ENCODE measurements around the gene RAB8A. TPM values are rescaled to one million over a fixed set of nuclear protein-coding genes. Genes with fewer than 3 reads are reported as not detected.
A peak's percentile ranks its signal among the peaks of the same experiment; 100 is the strongest.
"Not testable (repeated sequence)": the region's sequence is repeated elsewhere in the genome, so short reads cannot be mapped to it uniquely, and the experiment has no call there.

RAB8A gene
- total RNA-seq, 1 experiment from 2014 or later = 28.4 TPM

GRCh38 chr19:16076154-16076957 lies 35.3 kb upstream of the RAB8A start, which contains the start of gene TPM4:
TSS of gene TPM4 (plus strand) at chr19:16076495. CDS start at chr19:16076566, 71 bp downstream.
- peak; percentile 79 for DNase-seq (ENCODE audit: low read depth, low spot score)
- in situ Hi-C loops (cut with HindIII; ENCODE audit: low pct_unique_long_range_greater_than_20kb, low sequenced_read_pairs) = no loop called here

- in situ Hi-C loops (cut with HindIII; ENCODE audit: low pct_unique_long_range_greater_than_20kb, low sequenced_read_pairs) = no loop called here
- DNase-seq (ENCODE audit: low read depth, low spot score) = no peak
Measured at GRCh38 chr19:16076958-16077611, 34.6 kb upstream of the RAB8A start.

GRCh38 chr19:16077984-16078758 lies 33.5 kb upstream of the RAB8A start:
- DNase-seq (ENCODE audit: low read depth, low spot score) = no peak
- in situ Hi-C loops (cut with HindIII; ENCODE audit: low pct_unique_long_range_greater_than_20kb, low sequenced_read_pairs) = no loop called here

- peak; percentile 92 for DNase-seq (ENCODE audit: low read depth, low spot score)
- in situ Hi-C loops (cut with HindIII; ENCODE audit: low pct_unique_long_range_greater_than_20kb, low sequenced_read_pairs) = no loop called here
Measured at GRCh38 chr19:16078759-16079707, 32.7 kb upstream of the RAB8A start.

- in situ Hi-C loops (cut with HindIII; ENCODE audit: low pct_unique_long_range_greater_than_20kb, low sequenced_read_pairs) = no loop called here
Measured at GRCh38 chr19:16084067-16084685, 27.5 kb upstream of the RAB8A start.

GRCh38 chr19:16085115-16085514 lies 26.6 kb upstream of the RAB8A start:
- in situ Hi-C loops (cut with HindIII; ENCODE audit: low pct_unique_long_range_greater_than_20kb, low sequenced_read_pairs) = no loop called here
- no peak for DNase-seq (ENCODE audit: low read depth, low spot score)

More at GRCh38 chr19:16084067-16084685, 27.5 kb upstream of the RAB8A start:
- no peak for DNase-seq (ENCODE audit: low read depth, low spot score)

- in situ Hi-C loops (cut with HindIII; ENCODE audit: low pct_unique_long_range_greater_than_20kb, low sequenced_read_pairs); DNase-seq (ENCODE audit: low read depth, low spot score): not testable (repeated sequence)
Measured at GRCh38 chr19:16087404-16087803, 24.3 kb upstream of the RAB8A start.

GRCh38 chr19:16087940-16088339 lies 23.7 kb upstream of the RAB8A start:
- in situ Hi-C loops (cut with HindIII; ENCODE audit: low pct_unique_long_range_greater_than_20kb, low sequenced_read_pairs) = no loop called here
- DNase-seq (ENCODE audit: low read depth, low spot score) = no peak

- no peak for DNase-seq (ENCODE audit: low read depth, low spot score)
- in situ Hi-C loops (cut with HindIII; ENCODE audit: low pct_unique_long_range_greater_than_20kb, low sequenced_read_pairs) = no loop called here
Measured at GRCh38 chr19:16088351-16089009, 23.2 kb upstream of the RAB8A start.

GRCh38 chr19:16089010-16089846 lies 22.5 kb upstream of the RAB8A start:
- in situ Hi-C loops (cut with HindIII; ENCODE audit: low pct_unique_long_range_greater_than_20kb, low sequenced_read_pairs) = no loop called here
- DNase-seq (ENCODE audit: low read depth, low spot score) = no peak

GRCh38 chr19:16091546-16092475 lies 19.9 kb upstream of the RAB8A start:
- in situ Hi-C loops (cut with HindIII; ENCODE audit: low pct_unique_long_range_greater_than_20kb, low sequenced_read_pairs) = no loop called here
- DNase-seq (ENCODE audit: low read depth, low spot score) = no peak

GRCh38 chr19:16094360-16095070 lies 17.2 kb upstream of the RAB8A start:
- DNase-seq (ENCODE audit: low read depth, low spot score) = no peak
- in situ Hi-C loops (cut with HindIII; ENCODE audit: low pct_unique_long_range_greater_than_20kb, low sequenced_read_pairs) = no loop called here

- in situ Hi-C loops (cut with HindIII; ENCODE audit: low pct_unique_long_range_greater_than_20kb, low sequenced_read_pairs) = no loop called here
- no peak for DNase-seq (ENCODE audit: low read depth, low spot score)
Measured at GRCh38 chr19:16095071-16095571, 16.6 kb upstream of the RAB8A start.

- no peak for DNase-seq (ENCODE audit: low read depth, low spot score)
- in situ Hi-C loops (cut with HindIII; ENCODE audit: low pct_unique_long_range_greater_than_20kb, low sequenced_read_pairs) = no loop called here
Measured at GRCh38 chr19:16096280-16096855, 15.3 kb upstream of the RAB8A start.

Data from SK-MEL-5 (cell line).